Germinal center (tissue), 1 donor: ENCODE results near the gene KXD1.
"Not testable (repeated sequence)": the region's sequence is repeated elsewhere in the genome, so short reads cannot be mapped to it uniquely, and the experiment has no call there.

Experiments used
- DNase-seq: peaks from one replicate; pipeline ENCODE4 v3.0.0; 2012; ENCODE audit warnings: mixed read lengths, low spot score

Gene KXD1

GRCh38 chr19:18536475-18536874 is 21.2 kb upstream of the KXD1 start:
- DNase-seq = no peak

GRCh38 chr19:18537431-18537830 is 20.2 kb upstream of the KXD1 start:
- no peak for DNase-seq

GRCh38 chr19:18538115-18538514 is 19.6 kb upstream of the KXD1 start:
- no peak for DNase-seq

DNA sequence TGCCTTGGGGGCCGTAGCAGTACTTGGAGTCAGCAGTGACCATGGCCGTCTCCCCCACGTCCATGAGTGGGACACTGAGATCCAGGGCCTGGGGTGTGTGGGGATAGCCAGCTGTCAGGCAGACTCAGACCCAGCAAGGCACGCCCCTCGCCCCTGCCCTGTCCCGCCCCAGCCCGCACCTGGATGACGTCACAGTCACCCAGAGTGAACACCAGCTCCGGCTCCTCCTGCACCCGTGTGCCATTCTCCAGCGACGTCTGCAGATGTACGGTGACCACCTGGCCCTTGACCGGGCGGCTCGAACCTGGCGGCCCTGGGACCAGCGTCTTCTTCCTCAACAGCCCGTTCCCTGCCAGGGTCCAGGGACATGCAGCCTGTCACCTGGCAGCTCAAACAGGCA is 18.3 kb upstream of the KXD1 start:
- no peak for DNase-seq

- not testable (repeated sequence) for DNase-seq
Measured at GRCh38 chr19:18540200-18540599, 17.5 kb upstream of the KXD1 start.

- DNase-seq = no peak
Measured at GRCh38 chr19:18541258-18541991, 16.2 kb upstream of the KXD1 start.

DNA sequence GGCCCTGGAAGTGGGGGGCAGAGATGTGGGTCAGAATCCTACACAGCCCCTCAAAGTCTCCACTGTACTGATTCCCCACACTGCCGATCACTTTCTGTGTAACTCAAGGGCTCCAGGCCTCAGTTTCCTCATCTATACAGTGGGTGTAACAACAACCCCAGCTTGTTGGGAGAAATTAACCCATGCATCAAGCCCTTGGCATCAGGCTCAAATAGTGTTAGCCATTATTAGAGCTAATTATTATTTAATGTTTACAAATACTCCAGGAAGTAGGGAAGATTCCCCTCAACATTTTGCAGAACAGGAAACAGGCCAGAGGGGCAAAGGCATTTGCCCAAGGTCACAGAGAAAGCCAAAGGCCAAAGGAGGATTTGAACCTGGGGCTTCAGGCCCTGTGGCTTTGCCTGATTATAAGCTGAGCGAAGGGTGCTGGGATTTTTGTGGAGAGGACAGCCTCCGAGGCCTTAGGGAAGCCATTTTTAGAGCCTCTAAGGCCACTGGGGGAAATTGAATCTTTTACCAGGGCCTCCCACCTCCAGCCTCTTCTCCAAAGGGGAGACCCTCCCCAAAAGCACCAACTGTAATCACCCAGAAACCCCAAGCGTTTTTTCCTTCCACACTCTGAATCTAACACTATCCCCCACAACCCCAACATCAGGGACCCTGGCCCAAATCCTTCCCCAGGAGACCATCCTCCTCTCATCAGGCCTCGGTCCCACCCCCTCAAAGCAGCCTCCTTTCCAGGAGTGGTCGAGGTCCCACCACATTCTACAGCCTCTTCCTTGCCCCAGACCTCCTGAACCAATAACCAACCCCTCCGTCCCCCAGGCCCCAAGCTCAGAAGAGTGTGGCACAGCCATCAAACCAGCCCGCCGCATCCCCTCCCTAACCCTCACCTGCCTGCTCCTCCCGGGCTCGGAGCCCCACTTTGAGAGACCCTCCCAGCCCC is 15.4 kb upstream of the KXD1 start:
- peak; percentile 40 for DNase-seq

GRCh38 chr19:18542941-18543813 is 14.5 kb upstream of the KXD1 start, which contains the start of gene FKBP8:
FKBP8 (minus strand) TSS chr19:18543573; CDS start chr19:18541970, 1,603 bp downstream.
- peak; percentile 98 for DNase-seq

- peak; percentile 78 for DNase-seq
Measured at GRCh38 chr19:18543814-18544475, 13.7 kb upstream of the KXD1 start.

- DNase-seq = no peak
Measured at GRCh38 chr19:18551631-18552030, 6.0 kb upstream of the KXD1 start.

DNA sequence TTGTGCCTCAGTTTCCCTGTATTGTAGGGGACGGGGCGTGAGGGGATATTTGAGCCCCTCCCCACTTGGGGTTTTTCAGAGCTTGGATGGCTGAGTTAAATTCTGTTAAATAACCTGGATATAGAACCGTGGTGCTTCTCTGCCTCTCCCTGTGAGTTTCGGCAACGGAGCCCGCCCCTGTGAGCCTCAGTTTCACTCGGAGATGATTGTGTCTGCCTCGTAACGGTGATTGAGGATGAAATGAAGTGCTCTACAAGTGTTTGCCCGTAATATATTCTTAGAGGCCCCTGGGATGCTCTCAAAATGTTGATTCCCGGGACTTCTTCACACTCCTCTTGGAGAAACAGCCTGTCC is 509 bp downstream of the KXD1 start:
- DNase-seq = no peak

GRCh38 chr19:18558604-18559003 is 934 bp downstream of the KXD1 start:
- no peak for DNase-seq

DNA sequence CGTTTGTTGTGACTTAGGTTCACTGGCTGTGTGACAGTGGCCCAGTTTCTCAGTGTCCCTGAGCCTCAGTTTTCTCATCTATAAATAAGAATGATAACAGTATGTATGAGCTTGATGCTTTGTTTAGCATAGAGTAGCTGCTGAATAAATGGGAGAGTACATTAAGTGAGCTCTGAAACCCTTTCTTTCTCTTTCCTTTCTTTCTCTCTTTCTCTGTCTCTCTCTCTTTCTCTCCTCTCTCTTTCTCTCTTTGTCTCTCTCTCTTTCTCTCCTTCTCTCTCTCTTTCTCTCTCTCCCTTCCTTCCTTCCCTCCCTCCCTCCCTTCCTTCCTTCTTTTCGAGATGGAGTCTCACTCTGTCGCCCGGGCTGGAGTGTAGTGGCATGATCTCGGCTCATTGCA is 2.0 kb downstream of the KXD1 start:
- no peak for DNase-seq

GRCh38 chr19:18562086-18562485 is 4.4 kb downstream of the KXD1 start:
- no peak for DNase-seq

DNA sequence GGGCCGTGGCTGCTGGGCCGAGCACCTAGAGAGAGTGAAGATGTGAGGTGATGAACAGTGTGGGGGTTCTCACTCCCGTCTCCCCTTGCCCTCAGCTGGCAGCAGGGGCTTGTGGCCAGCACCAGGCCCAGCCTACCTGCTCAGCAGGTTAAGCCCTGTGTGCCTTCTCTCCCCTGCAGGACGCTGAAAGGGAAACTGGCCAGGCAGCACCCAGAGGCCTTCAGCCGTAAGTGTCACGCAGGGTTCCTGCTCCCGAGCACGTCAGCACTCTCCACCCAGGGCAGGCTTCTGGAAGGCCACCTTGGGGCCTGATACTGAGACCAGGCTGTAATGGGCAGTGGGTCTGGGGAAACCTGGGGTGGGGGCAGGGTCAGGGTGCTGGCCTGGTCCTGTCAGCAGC is 9.3 kb downstream of the KXD1 start:
- no peak for DNase-seq

- DNase-seq = no peak
Measured at GRCh38 chr19:18568367-18568766, 10.7 kb downstream of the KXD1 start.

GRCh38 chr19:18571564-18572344 is 14.1 kb downstream of the KXD1 start, which contains the start of gene UBA52:
UBA52 (plus strand) TSS chr19:18571857; CDS start chr19:18573301, 1,444 bp downstream.
- peak; percentile 92 for DNase-seq

GRCh38 chr19:18574691-18575291 is 17.1 kb downstream of the KXD1 start:
- DNase-seq = no peak

GRCh38 chr19:18576383-18576782 is 18.7 kb downstream of the KXD1 start:
- DNase-seq = no peak

- DNase-seq = no peak
Measured at GRCh38 chr19:18577365-18577914, 19.8 kb downstream of the KXD1 start.
